ENCODE measurements around the gene PDE2A.

- TF ChIP-seq POLR2A (IDR thresholded peaks at IDR 0.05; ENCODE audit: low read depth, low read length) (no peak), TAF1 (IDR thresholded peaks at IDR 0.05; ENCODE audit: low read depth, low read length) (no peak), POLR2AphosphoS5 (IDR thresholded peaks at IDR 0.05; ENCODE audit: low read depth, low read length) (no peak), PAX5 (IDR thresholded peaks at IDR 0.05; ENCODE audit: insufficient read depth, low read length, severe bottlenecking) (no peak)
These were observed 139.1 kb downstream of the PDE2A start for GRCh38 chr11:72535194-72535547.
